Fibroblast of peridontal ligament (primary cell): ENCODE results near the gene ALPP.
"Not testable (repeated sequence)": the region's sequence is repeated elsewhere in the genome, so short reads cannot be mapped to it uniquely, and the experiment has no call there.

ENCODE experiments used
- DNase-seq: peaks from one replicate; pipeline ENCODE4 v3.0.0-alpha.2; 2010; ENCODE audit errors: extremely low read depth

Gene ALPP

DNA sequence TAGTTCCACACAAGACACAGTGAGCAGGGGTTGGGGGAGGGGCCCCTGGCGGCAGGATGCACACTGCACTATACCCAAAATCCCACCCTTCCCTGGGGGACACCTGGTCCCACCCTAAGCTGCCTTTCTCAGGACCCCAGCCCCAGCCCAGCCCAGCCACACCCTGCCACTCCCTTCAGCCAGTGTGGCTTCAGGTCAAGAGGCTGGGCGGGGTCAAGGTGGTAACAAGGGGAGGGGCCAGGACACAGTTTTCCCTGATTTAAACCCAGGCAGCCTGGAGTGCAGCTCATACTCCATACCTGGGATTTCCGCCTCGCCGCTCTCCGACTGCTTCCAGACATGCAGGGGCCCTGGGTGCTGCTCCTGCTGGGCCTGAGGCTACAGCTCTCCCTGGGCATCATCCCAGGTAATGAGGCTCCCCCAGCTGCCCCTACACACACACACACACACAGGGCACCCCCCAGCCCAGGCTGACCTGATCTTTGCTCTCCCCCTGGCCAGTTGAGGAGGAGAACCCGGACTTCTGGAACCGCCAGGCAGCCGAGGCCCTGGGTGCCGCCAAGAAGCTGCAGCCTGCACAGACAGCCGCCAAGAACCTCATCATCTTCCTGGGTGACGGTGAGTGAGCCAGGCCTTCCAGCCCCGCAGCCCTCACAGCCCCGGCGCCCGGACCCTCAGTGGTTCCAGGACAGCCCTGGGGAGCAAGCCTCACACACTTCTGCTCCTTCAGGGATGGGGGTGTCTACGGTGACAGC is 28.2 kb downstream of the ALPP start, which contains the start of gene ALPG:
ALPG (plus strand) TSS at position 289 of the 755 bp plus-strand sequence; CDS start at position 340, 51 bp downstream.
- DNase-seq, result no peak

GRCh38 chr2:232407428-232408150 is 29.0 kb downstream of the ALPP start:
- not testable (repeated sequence) for DNase-seq

DNA sequence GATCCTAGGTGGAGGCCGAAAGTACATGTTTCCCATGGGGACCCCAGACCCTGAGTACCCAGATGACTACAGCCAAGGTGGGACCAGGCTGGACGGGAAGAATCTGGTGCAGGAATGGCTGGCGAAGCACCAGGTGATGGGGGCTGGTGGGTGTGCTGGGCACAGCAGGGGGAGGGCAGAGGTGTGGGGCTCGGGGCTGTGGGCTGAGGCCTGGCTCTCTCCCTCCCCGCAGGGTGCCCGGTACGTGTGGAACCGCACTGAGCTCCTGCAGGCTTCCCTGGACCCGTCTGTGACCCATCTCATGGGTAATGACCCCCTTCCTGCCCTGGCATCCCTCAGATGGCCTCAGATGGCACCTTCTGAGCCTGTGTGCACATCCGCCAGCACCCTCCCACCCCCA is 29.7 kb downstream of the ALPP start:
- DNase-seq, result not testable (repeated sequence)

DNA sequence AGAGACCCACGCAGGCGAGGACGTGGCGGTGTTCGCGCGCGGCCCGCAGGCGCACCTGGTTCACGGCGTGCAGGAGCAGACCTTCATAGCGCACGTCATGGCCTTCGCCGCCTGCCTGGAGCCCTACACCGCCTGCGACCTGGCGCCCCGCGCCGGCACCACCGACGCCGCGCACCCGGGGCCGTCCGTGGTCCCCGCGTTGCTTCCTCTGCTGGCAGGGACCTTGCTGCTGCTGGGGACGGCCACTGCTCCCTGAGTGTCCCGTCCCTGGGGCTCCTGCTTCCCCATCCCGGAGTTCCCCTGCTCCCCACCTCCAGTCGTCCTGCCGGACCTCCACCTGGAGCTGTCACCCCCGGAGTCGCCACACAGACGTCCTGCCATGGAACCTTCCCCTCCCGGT is 31.1 kb downstream of the ALPP start:
- not testable (repeated sequence) for DNase-seq

DNA sequence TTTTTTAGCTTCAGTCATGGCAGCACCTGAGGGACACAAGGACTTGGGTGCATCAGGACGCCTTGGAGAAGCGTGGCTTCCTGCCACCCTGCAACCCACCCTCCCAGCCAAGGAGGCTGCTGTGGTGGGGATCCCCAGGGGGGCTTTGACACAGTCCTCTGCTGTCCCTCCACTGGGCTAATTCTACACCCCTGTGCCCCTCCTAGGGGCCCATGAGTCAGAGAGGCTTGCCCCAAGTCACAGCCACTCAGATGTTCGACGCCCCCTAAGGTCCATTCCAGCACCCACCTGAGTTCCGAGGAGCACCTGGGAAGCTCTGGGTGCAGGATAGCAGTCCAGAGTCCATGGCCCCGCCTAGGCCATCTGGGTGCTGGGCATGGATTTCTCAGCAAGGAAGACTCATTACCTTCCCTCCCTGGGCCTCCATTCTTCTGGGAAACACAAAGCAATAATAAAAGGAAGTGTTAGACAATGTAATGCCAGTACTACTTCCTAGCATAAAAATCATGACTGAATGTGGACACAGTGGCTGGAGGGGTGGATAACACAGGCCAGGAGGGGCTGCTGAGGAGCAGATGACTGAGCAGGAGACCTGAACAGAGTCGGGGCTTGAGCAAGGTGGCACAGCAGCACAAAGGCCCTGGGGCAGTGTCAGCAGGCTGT is 31.8 kb downstream of the ALPP start:
- DNase-seq, result no peak

- no peak for DNase-seq
These were observed 33.5 kb downstream of the ALPP start for GRCh38 chr2:232411901-232412629.

DNA sequence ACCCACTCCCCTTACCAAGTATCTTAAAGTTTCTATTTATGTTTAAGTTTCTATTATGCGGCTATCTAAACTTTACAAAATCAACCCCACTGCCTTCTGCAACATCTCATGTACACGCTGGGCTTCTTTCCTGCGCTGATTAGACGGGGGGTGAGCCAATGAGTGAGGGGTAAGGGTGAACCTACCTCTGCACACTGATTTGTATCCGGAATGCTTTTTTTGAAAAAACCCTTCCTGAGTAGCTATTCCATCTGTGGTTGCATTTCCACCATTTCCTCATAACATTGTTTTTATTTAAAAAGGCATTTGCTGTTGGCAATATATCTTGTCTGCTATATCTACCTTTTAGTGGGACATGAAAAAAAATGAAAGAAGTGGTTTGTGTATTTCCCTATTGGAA is 34.4 kb downstream of the ALPP start:
- no peak for DNase-seq

- no peak for DNase-seq
These were observed 36.7 kb downstream of the ALPP start for GRCh38 chr2:232415138-232415690.

- DNase-seq, result no peak
These were observed 37.4 kb downstream of the ALPP start for GRCh38 chr2:232415736-232416520.

GRCh38 chr2:232416521-232417470 is 38.2 kb downstream of the ALPP start:
- no peak for DNase-seq

DNA sequence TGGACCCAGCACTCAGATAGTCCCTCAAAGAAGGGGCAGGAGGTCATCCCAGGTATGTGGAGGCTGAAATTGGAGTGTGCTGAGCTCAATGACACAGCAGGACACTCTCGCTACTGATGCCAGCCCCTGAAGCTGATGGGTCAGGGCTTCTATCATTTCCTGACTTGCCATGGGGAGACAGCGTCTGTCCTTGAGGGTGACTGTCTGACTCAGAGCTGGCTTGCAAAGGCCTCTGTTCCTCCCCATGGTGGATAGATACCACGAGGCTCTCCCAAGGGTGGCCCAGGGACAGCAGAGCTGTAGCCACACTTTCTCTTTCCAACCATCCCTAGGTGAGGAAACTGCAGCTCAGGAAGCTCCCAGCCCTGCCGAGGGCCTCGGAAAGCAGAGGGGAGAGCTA is 38.9 kb downstream of the ALPP start:
- no peak for DNase-seq

GRCh38 chr2:232418056-232418455 is 39.5 kb downstream of the ALPP start:
- no peak for DNase-seq

- no peak for DNase-seq
These were observed 40.1 kb downstream of the ALPP start for GRCh38 chr2:232418466-232419244.

- DNase-seq, result no peak
These were observed 40.9 kb downstream of the ALPP start for GRCh38 chr2:232419245-232420072.

DNA sequence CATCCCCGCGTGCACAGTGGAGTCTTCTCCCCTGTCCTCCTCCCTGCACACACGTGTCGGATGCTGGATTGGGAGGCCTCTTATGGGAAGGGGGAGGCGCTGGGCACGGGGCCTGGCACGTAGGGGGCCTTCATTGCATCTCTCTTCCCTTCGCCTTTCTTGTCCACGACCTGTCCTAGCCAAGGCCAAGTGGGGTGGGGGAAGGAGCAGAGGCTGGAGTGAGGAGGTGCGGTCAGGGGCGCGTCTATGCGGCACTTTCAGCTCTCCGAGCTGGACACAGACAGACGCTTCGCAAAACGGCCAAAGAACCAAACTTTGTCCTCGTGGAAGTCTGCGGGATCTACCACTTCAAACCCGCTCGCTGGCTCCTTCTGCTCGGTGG is 41.5 kb downstream of the ALPP start:
- DNase-seq, result no peak

DNA sequence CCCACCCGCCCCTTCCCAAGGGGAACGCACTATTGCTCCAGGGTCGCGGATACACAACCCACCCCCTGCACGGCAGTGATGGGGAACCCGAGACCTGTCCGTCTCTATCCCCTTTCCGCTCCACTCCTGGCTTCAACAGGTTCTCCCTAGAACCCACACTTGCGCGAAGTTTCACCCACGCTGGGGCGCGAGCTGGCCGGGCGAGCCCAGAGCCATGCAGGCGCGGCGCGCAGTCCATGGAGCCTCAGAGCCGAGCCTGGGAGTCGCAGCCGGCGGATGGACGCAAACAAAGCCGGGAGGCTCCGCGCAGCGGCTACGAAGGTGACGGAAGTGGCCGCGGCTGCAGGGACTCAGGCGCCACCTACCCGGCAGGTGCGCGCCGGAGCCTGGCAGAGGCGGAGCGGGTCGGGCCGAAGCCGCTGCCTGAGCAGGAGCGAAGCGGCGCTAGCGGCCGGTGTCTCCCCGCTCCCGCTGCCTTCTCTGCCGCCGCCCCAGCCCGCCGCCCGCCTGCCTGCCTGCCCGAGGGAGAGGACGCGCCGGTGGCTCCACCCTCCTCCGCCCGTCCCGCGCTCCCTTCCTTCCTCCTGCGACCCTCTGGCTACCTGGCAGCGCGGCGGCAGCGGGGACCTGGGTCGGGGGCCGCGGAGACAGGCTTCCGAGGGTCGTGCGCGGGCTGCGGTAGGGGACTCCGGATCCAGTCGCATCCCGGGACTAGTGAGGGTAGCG is 42.1 kb downstream of the ALPP start:
- DNase-seq, result no peak

DNA sequence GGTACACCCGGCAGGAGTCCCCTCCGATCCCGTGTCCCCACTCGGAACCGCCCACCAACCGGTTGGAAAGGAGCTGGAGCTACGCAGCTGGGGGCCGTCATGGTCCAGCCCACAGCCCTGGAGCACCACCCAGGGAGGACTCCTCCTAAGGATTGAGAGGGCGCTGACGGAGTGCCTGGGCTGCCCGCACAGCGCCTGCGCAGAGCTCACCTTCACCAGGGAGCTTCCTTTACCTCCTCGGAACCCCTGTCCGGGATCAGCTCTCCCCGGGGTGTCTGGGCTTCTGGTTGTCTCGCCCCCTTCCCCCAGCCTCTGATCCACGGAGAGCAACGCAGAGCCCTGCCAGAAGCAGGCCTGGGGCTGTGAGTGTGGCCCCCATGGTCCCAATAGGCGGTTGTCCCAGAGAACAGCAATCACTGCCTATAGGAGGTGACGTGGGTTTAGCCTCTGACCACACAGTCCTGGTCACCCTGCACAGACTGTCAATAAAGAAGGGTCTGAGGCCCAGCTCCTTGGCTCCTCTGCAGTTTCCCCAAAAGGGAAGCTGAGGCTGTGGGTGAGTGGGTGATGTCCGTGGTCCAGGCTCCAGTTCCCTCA is 42.7 kb downstream of the ALPP start:
- no peak for DNase-seq
